H1 (cell line): ENCODE results near the gene AHNAK2. TPM values are rescaled to one million over a fixed set of nuclear protein-coding genes. Genes with fewer than 3 reads are reported as not detected.

ENCODE experiments used
- CBX5 ChIP-seq: fragments of 300-800, 300-1000 bp; sonication (generic); IDR thresholded peaks from 2 replicates; pipeline ENCODE4 v1.7.1; 2016; ENCODE audit warnings: antibody characterized with exemption, low read length, low read depth
- CHD7 ChIP-seq: fragments of 300-600 bp; sonication (generic); IDR thresholded peaks from 2 replicates; pipeline ENCODE4 v1.7.1; 2012; ENCODE audit warnings: low read length, moderate library complexity, mild to moderate bottlenecking, inconsistent platforms; ENCODE audit not compliant: insufficient replicate concordance
- KDM4A ChIP-seq: IDR thresholded peaks from one replicate; pipeline ENCODE4 v1.7.1; 2012; ENCODE audit warnings: low read depth, mild to moderate bottlenecking, moderate library complexity, low read length, inconsistent platforms; ENCODE audit not compliant: severe bottlenecking
- POU5F1 ChIP-seq: IDR thresholded peaks from 2 replicates; pipeline ENCODE4 v1.6.1; 2011; ENCODE audit warnings: low read depth, mild to moderate bottlenecking, low read length, moderate library complexity
- RNF2 ChIP-seq: fragments of 200-900, 300-1000 bp; sonication (generic); IDR thresholded peaks from 2 replicates; pipeline ENCODE4 v1.7.1; 2016; ENCODE audit warnings: borderline replicate concordance, low read depth, mild to moderate bottlenecking, antibody characterized with exemption, low read length; ENCODE audit not compliant: poor library complexity, severe bottlenecking; ENCODE audit errors: missing control alignments
- polyA plus RNA-seq, 7 experiments: library from polyadenylated mRNA; depleted of rRNA in 3 of 7; stranded (reverse) in 5 of 7; unstranded in 2 of 7; fragments of >200 nt in 5 of 7; fragments of 200-250 nt in 2 of 7; gene quantifications; 1 replicate in 5 of 7; 2 replicates in 1 of 7; 4 replicates in 1 of 7; pipeline versions ENCODE4 v1.2.1 to v1.2.3, GENCODE V29; 2011 to 2013; ENCODE audit warnings: missing spikeins in 2 of 7, mixed read lengths in 2 of 7
- total RNA-seq: library from RNA; stranded (reverse); fragmentation: NEBNext Ultra II Directional; extraction: Animal tissue kit (Norgen Biotek cat#: 25700); gene quantifications from 2 replicates; pipeline ENCODE4 v1.2.1, GENCODE V29; 2021

The AHNAK2 gene
- total and polyA plus RNA-seq, 2 of the 8 experiments (the other 6 are each of a cell fraction or from before 2014, with no cell fraction given): 0.95 to 2.0 TPM

- TF ChIP-seq CHD7 (no peak), RNF2 (no peak), KDM4A (no peak), CBX5 (no peak), POU5F1 (no peak)
Measured at GRCh38 chr14:104953896-104954656, 24.1 kb downstream of the AHNAK2 start (continued).
